Measurements from ENCODE around the gene GPATCH2L.

Gene GPATCH2L

DNA sequence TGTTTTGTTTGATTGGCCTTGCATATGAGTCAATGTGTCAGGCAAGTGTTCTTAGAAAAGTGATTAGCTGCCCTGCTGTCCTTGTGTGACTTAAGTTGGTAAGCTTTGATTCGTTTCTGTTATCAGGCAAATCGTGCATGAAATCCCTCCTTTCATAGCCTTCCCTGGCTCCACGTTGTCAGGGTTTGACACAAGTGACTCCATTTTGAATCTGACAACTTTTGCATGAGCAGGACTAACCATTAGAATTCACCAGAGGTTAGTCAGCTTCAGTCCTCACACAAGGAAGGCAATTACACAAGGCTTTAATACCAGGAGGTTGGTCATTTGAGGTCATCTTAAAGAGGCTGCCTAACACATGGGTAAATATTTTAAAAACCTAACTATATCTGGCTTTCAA lies 68.2 kb downstream of the GPATCH2L start:
- TF ChIP-seq, protein P1, sequence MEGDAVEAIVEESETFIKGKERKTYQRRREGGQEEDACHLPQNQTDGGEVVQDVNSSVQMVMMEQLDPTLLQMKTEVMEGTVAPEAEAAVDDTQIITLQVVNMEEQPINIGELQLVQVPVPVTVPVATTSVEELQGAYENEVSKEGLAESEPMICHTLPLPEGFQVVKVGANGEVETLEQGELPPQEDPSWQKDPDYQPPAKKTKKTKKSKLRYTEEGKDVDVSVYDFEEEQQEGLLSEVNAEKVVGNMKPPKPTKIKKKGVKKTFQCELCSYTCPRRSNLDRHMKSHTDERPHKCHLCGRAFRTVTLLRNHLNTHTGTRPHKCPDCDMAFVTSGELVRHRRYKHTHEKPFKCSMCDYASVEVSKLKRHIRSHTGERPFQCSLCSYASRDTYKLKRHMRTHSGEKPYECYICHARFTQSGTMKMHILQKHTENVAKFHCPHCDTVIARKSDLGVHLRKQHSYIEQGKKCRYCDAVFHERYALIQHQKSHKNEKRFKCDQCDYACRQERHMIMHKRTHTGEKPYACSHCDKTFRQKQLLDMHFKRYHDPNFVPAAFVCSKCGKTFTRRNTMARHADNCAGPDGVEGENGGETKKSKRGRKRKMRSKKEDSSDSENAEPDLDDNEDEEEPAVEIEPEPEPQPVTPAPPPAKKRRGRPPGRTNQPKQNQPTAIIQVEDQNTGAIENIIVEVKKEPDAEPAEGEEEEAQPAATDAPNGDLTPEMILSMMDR (conservative IDR thresholded peaks at IDR 0.05; ENCODE audit: low read depth), result no peak
- ChIA-PET CTCF (interaction anchor here (0.6 kb wide), 1 partner anchor 584 kb away, joined by 3 read pairs; no protein-coding TSS in a partner anchor), POLR2A (ENCODE audit: low non-redundant PET) (no interaction called here)
- no peak for DNase-seq (ENCODE audit: low spot score)
- no peak overlapping the region for H3K27ac ChIP-seq

GRCh38 chr14:76227450-76228050 lies 75.8 kb downstream of the GPATCH2L start:
- peak; percentile 74 for DNase-seq (ENCODE audit: low spot score)
- H3K27ac ChIP-seq, result no peak overlapping the region
- TF ChIP-seq, protein P1 (conservative IDR thresholded peaks at IDR 0.05; ENCODE audit: low read depth), result no peak
- ChIA-PET CTCF (interaction anchor here (0.6 kb wide), 1 partner anchor 149 kb away, joined by 5 read pairs; no protein-coding TSS in a partner anchor), POLR2A (ENCODE audit: low non-redundant PET) (no interaction called here)

DNA sequence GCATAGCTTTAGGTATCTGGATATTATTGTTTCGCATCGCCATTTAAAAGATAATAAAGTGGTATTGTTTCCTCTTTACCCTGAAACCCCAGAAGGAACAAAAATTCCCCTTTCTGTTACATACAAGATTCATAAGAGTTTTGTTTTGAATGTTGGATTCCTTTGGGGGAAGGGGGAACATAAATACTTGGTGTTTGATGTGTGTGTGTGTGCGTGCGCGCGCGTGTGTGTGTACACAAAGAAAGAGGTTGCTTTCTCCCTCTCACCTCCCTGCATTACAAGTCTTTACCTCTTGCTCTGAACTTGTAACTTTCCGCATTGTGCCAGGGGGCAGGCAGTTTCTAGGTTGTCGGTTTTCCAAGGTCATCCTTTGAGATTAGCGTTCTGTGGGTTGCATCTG lies 76.4 kb downstream of the GPATCH2L start:
- H3K27ac ChIP-seq, result no peak overlapping the region
- CTCF ChIA-PET, result no interaction called here
- TF ChIP-seq, protein P1 (conservative IDR thresholded peaks at IDR 0.05; ENCODE audit: low read depth), result no peak
- no peak for DNase-seq (ENCODE audit: low spot score)
- POLR2A ChIA-PET (ENCODE audit: low non-redundant PET), result no interaction called here

- ChIA-PET CTCF (interaction anchor here (0.7 kb wide), 1 partner anchor 47 kb away, joined by 3 read pairs; no protein-coding TSS in a partner anchor), POLR2A (ENCODE audit: low non-redundant PET) (no interaction called here)
- DNase-seq (ENCODE audit: low spot score), result no peak
- TF ChIP-seq, protein P1 (conservative IDR thresholded peaks at IDR 0.05; ENCODE audit: low read depth), result no peak
- no peak overlapping the region for H3K27ac ChIP-seq
Observed at GRCh38 chr14:76232800-76233199, 81.1 kb downstream of the GPATCH2L start.

GRCh38 chr14:76235628-76236027 lies 83.9 kb downstream of the GPATCH2L start:
- TF ChIP-seq, protein P1 (conservative IDR thresholded peaks at IDR 0.05; ENCODE audit: low read depth), result no peak
- no peak overlapping the region for H3K27ac ChIP-seq
- POLR2A ChIA-PET (ENCODE audit: low non-redundant PET), result no interaction called here
- CTCF ChIA-PET, result interaction anchor here (0.6 kb wide), 1 partner anchor 155 kb away, joined by 3 read pairs; no protein-coding TSS in a partner anchor
- DNase-seq (ENCODE audit: low spot score), result no peak

DNA sequence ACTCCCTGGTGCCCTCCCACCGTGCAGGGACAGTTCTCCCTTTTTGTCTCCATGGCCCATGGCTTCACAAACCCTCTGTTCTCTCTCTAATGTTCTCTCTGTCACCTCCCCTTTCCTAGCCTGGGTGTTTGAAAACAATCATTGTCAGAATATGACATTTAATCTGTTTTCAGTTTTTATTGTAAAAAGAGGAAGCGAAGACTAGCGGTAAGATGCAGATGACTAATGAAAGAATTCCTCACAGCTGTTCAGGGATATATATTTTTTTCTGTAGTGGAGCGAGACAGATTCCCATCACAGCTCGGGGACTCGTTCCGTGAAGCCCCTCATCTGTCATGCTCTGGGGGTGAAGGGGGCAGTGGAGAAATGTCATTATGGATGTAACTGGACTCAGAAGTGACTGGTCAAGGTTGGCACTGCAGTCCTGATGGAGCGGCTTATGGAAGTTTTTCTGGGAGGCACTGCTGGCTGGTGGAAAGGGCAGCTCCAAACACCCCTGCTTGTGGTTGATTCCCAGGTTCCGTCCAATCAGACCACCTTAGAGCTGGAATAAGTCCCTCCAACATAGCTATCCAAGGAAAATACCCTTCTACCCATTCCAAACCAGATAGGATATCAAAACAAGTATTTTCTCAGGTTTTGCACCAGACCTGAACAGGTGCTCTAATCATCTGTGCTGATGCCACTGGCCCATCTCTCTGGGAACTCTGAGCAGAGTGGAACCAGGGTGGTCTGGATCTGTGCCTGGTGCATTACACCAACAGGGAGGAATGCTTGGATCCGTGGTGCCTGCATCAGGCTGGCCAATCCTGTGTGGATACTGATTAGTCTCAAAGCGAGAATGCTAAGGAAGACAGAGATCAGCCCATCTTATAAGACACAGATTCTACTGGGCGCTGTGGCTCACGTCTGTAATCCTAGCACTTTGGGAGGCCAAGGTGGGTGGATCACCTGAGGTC lies 84.7 kb downstream of the GPATCH2L start:
- TF ChIP-seq, protein P1 (conservative IDR thresholded peaks at IDR 0.05; ENCODE audit: low read depth), result no peak
- no peak for DNase-seq (ENCODE audit: low spot score)
- no peak overlapping the region for H3K27ac ChIP-seq
- ChIA-PET POLR2A (ENCODE audit: low non-redundant PET) (no interaction called here), CTCF (no interaction called here)
